Spleen (tissue), 7 donors: ENCODE measurements around the gene HBD.
"Not testable (repeated sequence)": the region's sequence is repeated elsewhere in the genome, so short reads cannot be mapped to it uniquely, and the experiment has no call there.

Experiments
- CTCF ChIP-seq, 11 experiments: fragments of 200-600 bp in 7 of 11; fragments of 450-650 bp in 4 of 11; sonication (generic) in 4 of 11; IDR thresholded peaks in 8 of 11; conservative IDR thresholded peaks in 3 of 11; 1 replicate in 7 of 11; 2 replicates in 4 of 11; pipeline versions ENCODE4 v1.4.0 to v1.8.0; 2016 to 2021; ENCODE audit warnings: antibody characterized with exemption in 11 of 11, inconsistent platforms in 4 of 11, mild to moderate bottlenecking in 1 of 11
- POLR2A ChIP-seq, 3 donors: fragments of 450-650 bp; IDR thresholded peaks; one replicate each; pipeline ENCODE4 v1.5.1; 2017; ENCODE audit warnings: antibody characterized with exemption in 3 of 3, mild to moderate bottlenecking in 1 of 3
- donor health status: DM: no; HTN: no; CAD: no; lungs with moderate emphysema.
- donor health status: DM: no; HTN: no; CAD: no.
- donor health status: DM: no; HTN: no; CAD: no.

GRCh38 chr11:5248498-5248897, 14.2 kb upstream of the HBD start:
- TF ChIP-seq CTCF (IDR thresholded peaks at IDR 0.05 in 8 of 11, conservative IDR thresholded peaks at IDR 0.05 in 3 of 11); POLR2A (IDR thresholded peaks at IDR 0.05): not testable (repeated sequence)
